Measurements from ENCODE around the gene LY9.
"Not testable (repeated sequence)": the region's sequence is repeated elsewhere in the genome, so short reads cannot be mapped to it uniquely, and the experiment has no call there.

Gene LY9

GRCh38 chr1:160778976-160779375 is 17.0 kb upstream of the LY9 start:
- CTCF ChIA-PET = no interaction called here
- TF ChIP-seq CTCF (IDR thresholded peaks at IDR 0.05; ENCODE audit: insufficient read depth, low read length, missing control alignments) = no peak
- no peak overlapping the region for H3K4me3 ChIP-seq (ENCODE audit: low read depth, low read length)
- POLR2A ChIA-PET = no interaction called here
- no peak for DNase-seq (ENCODE audit: low read depth, low spot score)

DNA sequence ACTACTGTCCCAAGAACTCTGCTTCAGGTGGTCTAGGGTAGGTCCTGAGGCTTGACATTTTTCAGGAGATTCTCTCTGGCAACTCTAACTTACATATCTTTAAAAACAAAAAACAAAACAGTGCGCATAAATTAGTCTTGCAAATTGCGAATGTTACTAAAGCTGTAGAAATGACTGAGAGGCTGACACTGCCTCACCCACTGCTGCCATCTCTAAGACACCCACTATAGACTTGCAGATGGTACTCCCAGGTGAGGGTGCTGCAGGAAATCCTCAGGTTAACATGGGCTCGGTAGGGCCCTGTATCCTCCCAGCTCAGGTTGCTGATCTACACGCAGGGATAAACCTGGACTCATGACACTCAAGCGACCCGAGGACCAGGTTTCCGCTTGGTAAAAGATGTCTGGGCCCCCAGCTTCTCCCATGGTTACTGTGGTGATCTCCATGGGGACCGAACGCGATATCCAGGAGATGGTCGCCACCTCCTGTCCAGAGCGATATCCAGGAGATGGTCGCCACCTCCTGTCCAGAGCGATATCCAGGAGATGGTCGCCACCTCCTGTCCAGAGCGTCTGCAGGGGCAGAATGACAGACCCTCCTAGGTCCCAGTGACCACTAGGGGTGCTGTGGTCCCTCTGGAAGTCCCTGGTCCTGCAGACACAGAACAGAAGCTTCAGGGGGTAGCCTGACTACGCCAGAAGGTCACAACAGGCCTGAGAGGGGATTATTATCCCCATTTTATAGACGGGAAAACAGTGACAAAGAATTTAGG is 16.2 kb upstream of the LY9 start:
- ChIA-PET POLR2A (no interaction called here), CTCF (interaction anchor here (1.1 kb wide), 1 partner anchor 18 kb away, joined by 3 read pairs; no protein-coding TSS in a partner anchor)
- DNase-seq (ENCODE audit: low read depth, low spot score) = no peak
- TF ChIP-seq CTCF (IDR thresholded peaks at IDR 0.05; ENCODE audit: insufficient read depth, low read length, missing control alignments) = no peak
- H3K4me3 ChIP-seq (ENCODE audit: low read depth, low read length) = no peak overlapping the region

DNA sequence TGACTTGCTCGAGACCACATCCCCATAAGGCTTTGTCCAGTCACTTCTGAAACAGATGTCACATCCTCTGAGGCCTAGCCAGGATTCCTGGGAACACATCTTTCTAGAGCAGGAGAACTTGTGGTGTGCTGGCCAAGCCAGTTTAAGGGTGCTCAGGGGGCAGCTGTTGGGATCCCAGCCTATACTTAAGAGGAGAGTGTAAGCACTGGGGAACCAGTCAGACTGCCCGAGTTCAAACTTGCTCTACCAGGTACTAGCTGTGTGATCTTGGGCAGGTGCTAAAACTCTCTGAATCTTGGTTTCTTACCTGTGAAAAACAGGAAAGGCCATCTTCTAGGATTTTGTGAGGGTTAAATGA is 15.6 kb upstream of the LY9 start:
- H3K4me3 ChIP-seq (ENCODE audit: low read depth, low read length) = no peak overlapping the region
- CTCF ChIA-PET = interaction anchor here (1.1 kb wide), 1 partner anchor 18 kb away, joined by 3 read pairs; no protein-coding TSS in a partner anchor
- POLR2A ChIA-PET = no interaction called here
- DNase-seq (ENCODE audit: low read depth, low spot score) = no peak
- no peak for TF ChIP-seq CTCF (IDR thresholded peaks at IDR 0.05; ENCODE audit: insufficient read depth, low read length, missing control alignments)

DNA sequence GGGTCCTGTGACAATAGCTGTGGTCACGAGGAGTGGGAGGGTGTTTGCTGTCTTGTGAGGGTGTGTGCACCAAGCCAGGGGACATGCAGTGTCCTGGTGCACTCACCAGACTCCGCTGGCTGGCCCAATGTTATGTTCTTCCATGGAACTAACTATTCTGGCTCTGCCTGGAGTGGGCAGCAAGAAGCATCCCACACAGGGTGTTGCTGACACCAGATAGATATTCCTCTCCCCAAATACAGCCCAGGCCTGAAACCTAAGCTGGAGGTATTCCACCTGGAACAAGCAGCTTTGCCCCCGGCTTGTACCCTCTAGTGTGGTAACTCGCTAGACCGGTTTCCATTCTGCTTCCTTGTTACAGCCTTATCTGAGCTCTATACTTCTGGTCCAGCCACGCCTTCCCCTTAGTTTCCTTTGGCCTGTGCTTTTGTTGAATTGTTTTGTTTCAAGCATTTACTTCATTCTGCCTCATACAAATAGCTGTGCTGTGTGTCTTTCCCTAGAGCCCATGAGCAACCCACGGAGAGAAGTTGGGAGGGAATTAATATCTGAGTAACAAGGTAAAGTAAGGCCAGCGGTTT is 14.7 kb upstream of the LY9 start:
- ChIA-PET POLR2A (no interaction called here), CTCF (no interaction called here)
- no peak for TF ChIP-seq CTCF (IDR thresholded peaks at IDR 0.05; ENCODE audit: insufficient read depth, low read length, missing control alignments)
- DNase-seq (ENCODE audit: low read depth, low spot score) = no peak
- no peak overlapping the region for H3K4me3 ChIP-seq (ENCODE audit: low read depth, low read length)

DNA sequence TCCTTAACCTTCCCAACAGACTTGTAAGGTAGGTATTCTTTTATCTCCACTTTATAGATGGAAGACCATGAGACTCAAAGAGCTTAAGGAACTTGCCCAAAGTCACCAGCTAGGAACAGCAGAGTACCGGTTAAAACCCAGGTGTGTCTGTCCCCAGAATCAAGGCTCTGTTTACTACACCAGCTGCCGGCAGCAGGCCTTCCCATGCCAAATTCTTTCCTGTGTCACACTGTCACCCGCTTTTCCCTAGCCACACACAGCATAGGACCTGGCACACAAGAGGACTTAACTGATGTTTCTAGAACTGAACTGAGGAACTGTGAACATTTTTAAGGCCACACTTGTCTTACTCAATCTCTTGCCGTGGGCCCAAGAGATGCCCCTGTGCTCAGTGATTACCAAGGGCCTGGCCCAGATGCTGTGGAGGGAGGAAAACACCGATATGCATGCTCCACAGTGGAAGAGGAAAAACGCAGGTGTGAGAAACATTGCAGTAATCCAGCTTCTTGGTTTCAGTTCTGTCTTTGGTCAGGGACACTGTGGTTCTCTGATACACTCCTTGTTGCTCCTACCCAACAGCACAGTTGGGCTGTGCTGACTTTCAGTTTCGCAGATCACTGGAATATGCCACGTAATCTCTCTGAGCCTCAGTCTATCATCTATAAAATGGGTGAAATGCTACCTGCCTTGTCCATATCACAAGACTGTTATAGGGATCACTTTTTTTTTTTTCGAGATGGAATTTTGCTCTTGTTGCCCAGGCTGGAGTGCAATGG is 13.9 kb upstream of the LY9 start:
- no peak for TF ChIP-seq CTCF (IDR thresholded peaks at IDR 0.05; ENCODE audit: insufficient read depth, low read length, missing control alignments)
- ChIA-PET POLR2A (no interaction called here), CTCF (no interaction called here)
- no peak overlapping the region for H3K4me3 ChIP-seq (ENCODE audit: low read depth, low read length)
- no peak for DNase-seq (ENCODE audit: low read depth, low spot score)

DNA sequence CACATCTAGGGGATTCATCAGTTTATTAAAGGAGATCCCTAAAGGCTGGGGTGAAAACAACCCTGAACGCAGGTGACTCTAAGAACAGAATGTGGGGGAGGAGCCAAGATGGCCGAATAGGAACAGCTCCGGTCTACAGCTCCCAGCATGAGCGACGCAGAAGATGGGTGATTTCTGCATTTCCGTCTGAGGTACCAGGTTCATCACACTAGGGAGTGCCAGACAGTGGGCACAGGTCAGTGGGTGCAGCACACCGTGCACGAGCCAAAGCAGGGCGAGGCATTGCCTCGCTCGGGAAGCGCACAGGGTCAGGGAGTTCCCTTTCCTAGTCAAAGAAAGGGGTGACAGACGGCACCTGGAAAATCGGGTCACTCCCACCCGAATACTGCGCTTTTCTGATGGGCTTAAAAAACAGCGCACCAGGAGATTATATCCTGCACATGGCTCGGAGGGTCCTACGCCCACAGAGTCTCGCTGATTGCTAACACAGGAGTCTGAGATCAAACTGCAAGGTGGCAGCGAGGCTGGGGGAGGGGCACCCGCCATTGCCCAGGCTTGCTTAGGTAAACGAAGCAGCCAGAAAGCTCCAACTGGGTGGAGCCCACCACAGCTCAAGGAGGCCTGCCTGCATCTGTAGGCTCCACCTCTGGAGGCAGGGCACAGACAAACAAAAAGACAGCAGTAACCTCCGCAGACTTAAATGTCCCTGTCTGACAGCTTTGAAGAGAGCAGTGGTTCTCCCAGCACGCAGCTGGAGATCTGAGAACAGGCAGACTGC is 12.8 kb upstream of the LY9 start:
- POLR2A ChIA-PET; CTCF ChIA-PET; H3K4me3 ChIP-seq (ENCODE audit: low read depth, low read length); DNase-seq (ENCODE audit: low read depth, low spot score): not testable (repeated sequence)

Measured in AG04449 (cell line).